HG03469 (cell line): Measurements from ENCODE around the gene SFR1.
A peak's percentile ranks its signal among the peaks of the same experiment; 100 is the strongest.

ENCODE experiments used
- ATAC-seq: cut with Tn5 transposase; IDR thresholded peaks from one replicate; pipeline ENCODE4 v1.9.1; 2021; ENCODE audit warnings: mild to moderate bottlenecking, moderate library complexity, moderate number of reproducible peaks; ENCODE audit not compliant: unreplicated experiment

The SFR1 gene, protein sequence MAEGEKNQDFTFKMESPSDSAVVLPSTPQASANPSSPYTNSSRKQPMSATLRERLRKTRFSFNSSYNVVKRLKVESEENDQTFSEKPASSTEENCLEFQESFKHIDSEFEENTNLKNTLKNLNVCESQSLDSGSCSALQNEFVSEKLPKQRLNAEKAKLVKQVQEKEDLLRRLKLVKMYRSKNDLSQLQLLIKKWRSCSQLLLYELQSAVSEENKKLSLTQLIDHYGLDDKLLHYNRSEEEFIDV

DNA sequence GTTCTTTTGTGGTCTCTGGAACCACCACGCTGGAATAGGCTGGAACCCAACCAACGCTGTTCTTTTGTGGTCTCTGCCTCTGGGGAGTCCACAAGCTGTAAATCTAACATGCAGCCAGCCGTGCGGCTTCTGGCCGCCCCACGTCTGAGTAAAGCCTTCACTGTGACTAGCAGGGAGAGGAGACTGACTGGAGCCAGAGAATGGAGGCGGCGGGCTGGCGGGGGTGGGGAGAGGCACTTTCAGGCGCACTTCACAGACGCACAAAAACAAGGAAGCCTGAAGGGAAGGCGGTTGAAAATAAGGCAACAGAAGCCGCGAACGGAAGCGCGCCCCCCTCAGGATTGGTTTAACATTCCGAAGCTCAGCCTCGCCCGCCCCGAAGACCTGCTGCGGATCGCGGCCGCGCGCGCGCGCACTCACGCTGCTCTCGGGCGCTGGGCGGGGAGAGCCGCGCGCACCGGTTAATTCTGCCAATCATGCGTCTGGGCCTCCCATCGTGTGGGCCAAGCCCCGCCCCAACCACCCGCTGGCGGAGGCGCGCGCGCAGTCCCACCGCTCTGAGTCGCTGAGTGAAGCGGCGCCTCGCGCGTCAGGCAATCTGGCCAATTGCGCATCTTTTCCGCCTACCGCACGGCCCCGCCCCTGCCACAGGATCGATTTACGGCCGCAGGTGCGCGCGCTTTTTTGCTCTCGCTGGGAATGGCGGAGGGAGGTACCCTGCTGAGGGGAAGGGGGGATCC lies at the start of gene SFR1:
TSS of gene SFR1 (plus strand) at position 687 of the 740 bp plus-strand sequence. CDS start at position 700, 13 bp downstream.
- peak; percentile 85 for ATAC-seq

DNA sequence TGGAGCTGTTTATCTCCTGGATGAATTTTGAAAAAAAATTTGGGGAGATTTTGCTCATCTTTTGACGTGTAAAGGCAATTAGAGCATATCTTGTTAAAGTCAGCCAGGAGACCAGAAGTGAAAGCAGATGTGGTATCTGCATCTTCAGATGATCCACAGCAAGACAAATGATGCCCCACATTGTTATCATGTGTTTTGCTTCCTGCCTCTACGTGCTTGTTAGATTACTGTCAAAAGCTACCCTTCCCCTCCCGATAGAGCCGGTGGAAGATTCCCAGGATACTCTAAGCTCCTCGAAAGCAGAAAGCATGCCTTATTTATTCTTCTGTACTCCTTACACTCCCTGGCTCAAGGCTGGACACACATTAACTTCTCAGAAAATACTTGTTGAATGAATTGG lies 49.2 kb upstream of the SFR1 start:
- no peak for ATAC-seq

- ATAC-seq = no peak
These were observed 47.5 kb upstream of the SFR1 start for GRCh38 chr10:104074505-104074904.

DNA sequence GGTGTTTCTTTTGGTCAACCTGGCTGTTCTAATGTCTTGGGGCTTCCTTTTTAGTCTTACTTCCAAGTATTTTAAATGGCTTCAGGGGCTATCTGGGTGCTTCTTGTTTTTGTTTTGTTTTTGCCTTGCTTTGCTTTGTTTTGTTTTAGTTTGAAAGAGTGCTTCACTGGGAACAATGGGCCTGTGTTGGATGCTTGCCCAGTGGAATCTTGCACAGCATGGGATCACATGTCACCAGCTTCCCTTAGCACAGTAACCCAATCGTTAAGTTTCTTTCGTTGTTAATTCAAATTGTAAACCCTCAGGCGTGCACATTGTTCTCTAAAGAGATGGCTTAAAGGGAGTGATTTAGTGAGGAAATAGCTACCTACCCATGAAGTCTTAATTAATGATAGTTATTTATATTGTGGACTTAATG lies 45.2 kb upstream of the SFR1 start:
- ATAC-seq = no peak

GRCh38 chr10:104077247-104077646 lies 44.7 kb upstream of the SFR1 start:
- ATAC-seq = no peak

- no peak for ATAC-seq
These were observed 44.3 kb upstream of the SFR1 start for GRCh38 chr10:104077663-104078151.

- no peak for ATAC-seq
These were observed 41.2 kb upstream of the SFR1 start for GRCh38 chr10:104080762-104081161.

DNA sequence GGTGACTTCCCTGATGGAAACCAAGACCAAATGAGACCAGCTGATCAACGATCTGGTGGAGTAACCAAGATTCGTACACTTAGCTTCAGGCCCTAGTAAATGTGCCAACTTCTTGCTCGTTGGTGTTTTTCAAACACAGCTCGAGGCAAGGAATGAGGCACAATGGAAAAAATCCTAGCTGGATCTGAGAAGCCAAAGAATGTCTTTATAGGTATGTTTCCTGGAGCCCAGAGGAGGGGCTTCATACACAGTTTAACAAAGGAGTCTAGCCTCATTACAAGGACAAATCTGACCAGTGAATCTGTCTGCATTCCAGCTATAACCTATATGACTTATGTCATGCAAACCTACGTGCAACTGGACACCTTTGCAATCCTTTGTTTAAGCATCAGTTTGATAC lies 40.0 kb upstream of the SFR1 start:
- ATAC-seq = no peak

GRCh38 chr10:104084482-104085142 lies 37.4 kb upstream of the SFR1 start:
- ATAC-seq = no peak

DNA sequence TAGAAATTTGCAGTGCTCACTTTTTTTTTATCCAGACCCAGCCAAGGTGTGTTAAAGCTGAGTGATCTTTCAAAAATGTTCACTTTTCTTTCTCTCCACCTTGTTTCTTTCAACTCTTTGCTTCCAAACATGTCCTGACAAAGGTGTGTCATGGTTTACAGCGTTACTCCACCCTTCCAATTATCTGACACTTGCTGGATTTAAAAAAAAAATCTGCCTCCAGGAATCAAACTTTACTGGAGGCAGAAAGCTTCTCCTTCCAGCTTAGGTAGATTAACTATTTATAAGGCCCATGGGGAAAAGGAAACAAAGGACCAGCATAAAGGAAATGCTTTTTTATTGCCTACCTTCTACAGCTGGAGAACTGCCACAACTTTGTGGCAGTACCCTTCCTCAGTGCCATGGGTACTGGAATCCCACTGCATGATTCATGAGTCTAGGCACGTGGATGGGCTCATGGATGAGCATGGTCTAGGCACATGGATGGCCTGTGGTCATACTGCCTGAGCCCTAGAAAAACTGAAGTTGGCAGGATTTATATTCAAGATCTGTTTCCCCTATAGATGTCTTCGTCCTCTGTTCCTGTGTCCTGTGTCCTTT lies 36.1 kb upstream of the SFR1 start, which contains the start of gene COL17A1:
TSS of gene COL17A1 (minus strand) at position 80 of the 600 bp plus-strand sequence. CDS start 5,207 bp downstream, outside the sequence.
- ATAC-seq = no peak

DNA sequence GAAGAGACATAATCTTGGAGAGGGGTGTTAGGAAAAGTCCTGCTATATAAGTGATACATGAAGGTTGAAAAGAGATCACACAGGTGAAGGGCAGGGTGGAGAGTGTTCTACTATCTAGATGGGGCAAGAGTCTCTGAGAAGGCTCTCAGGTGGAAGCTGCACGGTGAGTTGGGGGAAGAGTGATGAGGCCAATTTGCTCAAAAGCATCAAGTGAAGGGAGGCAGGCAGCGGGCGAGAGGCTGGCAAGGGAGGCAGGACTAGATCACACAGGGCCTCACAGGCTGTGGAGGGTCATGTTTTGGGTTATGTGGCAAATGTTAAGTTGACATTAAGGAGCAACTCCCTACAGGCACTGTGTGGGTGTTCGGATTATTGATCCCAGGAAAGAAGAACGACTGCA lies 33.7 kb upstream of the SFR1 start:
- no peak for ATAC-seq

GRCh38 chr10:104089621-104090020 lies 32.4 kb upstream of the SFR1 start:
- no peak for ATAC-seq

GRCh38 chr10:104090611-104091010 lies 31.4 kb upstream of the SFR1 start:
- ATAC-seq = no peak

- no peak for ATAC-seq
These were observed 29.2 kb upstream of the SFR1 start for GRCh38 chr10:104092749-104093148.

- no peak for ATAC-seq
These were observed 25.3 kb upstream of the SFR1 start for GRCh38 chr10:104096692-104097091.

DNA sequence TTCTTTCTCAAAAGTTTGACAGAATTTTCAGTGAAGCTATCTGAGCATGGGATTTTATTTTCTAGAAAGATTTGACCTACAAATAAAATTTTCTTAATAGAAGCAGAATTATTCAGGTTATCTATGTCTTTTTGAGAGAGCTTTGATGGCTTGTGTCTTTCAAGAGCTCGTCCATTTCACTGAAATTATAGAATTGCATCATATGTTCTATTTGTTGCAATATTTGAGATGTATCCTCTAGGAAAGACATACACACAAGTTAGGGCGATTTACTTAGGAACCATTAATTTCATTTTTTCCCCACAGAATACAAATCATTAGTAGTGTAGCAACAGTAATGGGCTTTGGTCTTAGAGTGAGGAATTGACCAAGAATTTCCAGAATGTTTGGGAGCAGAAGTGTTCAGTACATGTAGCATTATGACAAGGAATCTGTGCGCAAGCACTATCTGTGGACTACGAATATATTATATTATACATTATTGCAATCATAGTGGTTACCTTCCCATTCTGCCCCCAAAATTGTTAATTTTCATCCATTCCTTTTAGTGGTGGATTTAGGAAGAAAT lies 23.5 kb upstream of the SFR1 start:
- no peak for ATAC-seq

GRCh38 chr10:104099269-104099668 lies 22.7 kb upstream of the SFR1 start:
- ATAC-seq = no peak

GRCh38 chr10:104099941-104100340 lies 22.0 kb upstream of the SFR1 start:
- no peak for ATAC-seq

GRCh38 chr10:104100795-104101194 lies 21.2 kb upstream of the SFR1 start:
- ATAC-seq = no peak

DNA sequence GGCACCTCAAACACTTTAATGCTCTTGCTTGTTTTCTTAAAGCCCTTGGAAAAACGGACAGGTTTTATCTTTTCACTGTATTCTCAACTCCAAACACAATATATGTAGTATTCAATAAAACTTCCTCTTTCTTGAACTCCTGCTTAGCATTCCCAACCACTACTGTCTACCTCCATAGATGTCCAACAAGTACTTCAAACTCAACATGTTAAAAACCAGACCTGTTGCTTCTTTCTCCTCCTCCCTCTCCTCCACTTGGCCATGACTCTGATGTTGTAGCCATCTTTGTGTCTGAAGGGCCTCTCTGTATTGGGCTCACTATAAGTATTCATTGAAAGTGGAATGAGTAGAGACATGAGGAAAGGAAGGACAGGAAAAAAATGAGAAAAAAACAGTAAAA lies 20.1 kb upstream of the SFR1 start:
- ATAC-seq = no peak

DNA sequence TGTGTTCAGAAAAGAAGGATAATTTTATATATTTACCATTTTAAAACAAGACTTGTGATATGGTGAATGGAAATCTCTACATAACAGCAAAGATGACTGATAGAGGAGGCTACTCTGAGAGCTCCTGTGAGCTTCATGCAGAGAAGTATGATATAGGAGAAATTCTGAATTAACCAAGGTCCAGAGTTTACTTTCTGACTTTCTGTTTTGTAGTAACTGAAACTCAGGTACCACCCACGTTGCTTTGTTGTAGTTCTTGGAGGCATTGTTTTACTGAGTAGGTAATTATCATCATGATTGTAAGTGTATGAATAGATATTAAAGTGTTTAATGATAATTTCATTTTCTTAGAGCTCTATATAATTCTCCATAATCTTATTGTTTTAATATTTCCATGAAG lies 18.0 kb upstream of the SFR1 start:
- no peak for ATAC-seq
